ENCODE data around the gene FAM228B. TPM values are rescaled to one million over a fixed set of nuclear protein-coding genes. Genes with fewer than 3 reads are reported as not detected.
"Not testable (repeated sequence)": the region's sequence is repeated elsewhere in the genome, so short reads cannot be mapped to it uniquely, and the experiment has no call there.

Gene FAM228B
- total RNA-seq, 1 donor from 2014 or later: 25.4 TPM

- DNase-seq (ENCODE audit: low spot score, unreplicated experiment): no peak
- TF ChIP-seq, protein P1, sequence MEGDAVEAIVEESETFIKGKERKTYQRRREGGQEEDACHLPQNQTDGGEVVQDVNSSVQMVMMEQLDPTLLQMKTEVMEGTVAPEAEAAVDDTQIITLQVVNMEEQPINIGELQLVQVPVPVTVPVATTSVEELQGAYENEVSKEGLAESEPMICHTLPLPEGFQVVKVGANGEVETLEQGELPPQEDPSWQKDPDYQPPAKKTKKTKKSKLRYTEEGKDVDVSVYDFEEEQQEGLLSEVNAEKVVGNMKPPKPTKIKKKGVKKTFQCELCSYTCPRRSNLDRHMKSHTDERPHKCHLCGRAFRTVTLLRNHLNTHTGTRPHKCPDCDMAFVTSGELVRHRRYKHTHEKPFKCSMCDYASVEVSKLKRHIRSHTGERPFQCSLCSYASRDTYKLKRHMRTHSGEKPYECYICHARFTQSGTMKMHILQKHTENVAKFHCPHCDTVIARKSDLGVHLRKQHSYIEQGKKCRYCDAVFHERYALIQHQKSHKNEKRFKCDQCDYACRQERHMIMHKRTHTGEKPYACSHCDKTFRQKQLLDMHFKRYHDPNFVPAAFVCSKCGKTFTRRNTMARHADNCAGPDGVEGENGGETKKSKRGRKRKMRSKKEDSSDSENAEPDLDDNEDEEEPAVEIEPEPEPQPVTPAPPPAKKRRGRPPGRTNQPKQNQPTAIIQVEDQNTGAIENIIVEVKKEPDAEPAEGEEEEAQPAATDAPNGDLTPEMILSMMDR (IDR thresholded peaks at IDR 0.05; ENCODE audit: unreplicated experiment): no peak
- Mint-ChIP-seq H3K27ac (no peak overlapping the region), H3K9me3 (ENCODE audit: low read depth) (no peaks in the 10 kb centered on the region), H3K4me1 (ENCODE audit: low read depth) (peaks cover 7% of the 10 kb centered on the region), H3K36me3 (ENCODE audit: insufficient read depth) (peaks cover 1% of the 10 kb centered on the region), H3K4me3 (ENCODE audit: low read depth) (no peak overlapping the region), H3K27me3 (no peaks in the 10 kb centered on the region)
Measured at GRCh38 chr2:24088821-24089359, 34.4 kb upstream of the FAM228B start.

- H3K27ac Mint-ChIP-seq; H3K9me3 Mint-ChIP-seq (ENCODE audit: low read depth); H3K27me3 Mint-ChIP-seq; H3K4me1 Mint-ChIP-seq (ENCODE audit: low read depth); H3K4me3 Mint-ChIP-seq (ENCODE audit: low read depth); DNase-seq (ENCODE audit: low spot score, unreplicated experiment): not testable (repeated sequence)
- peaks cover 15% of the 10 kb centered on the region for H3K36me3 Mint-ChIP-seq (ENCODE audit: insufficient read depth)
Measured at GRCh38 chr2:24093270-24093669, 30.0 kb upstream of the FAM228B start.

- DNase-seq (ENCODE audit: low spot score, unreplicated experiment); H3K4me3 Mint-ChIP-seq (ENCODE audit: low read depth); H3K27me3 Mint-ChIP-seq; H3K4me1 Mint-ChIP-seq (ENCODE audit: low read depth); H3K27ac Mint-ChIP-seq: not testable (repeated sequence)
- Mint-ChIP-seq H3K9me3 (ENCODE audit: low read depth) (peaks cover 18% of the 10 kb centered on the region), H3K36me3 (ENCODE audit: insufficient read depth) (peaks cover 17% of the 10 kb centered on the region)
Measured at GRCh38 chr2:24095171-24095677, 28.0 kb upstream of the FAM228B start.

DNA sequence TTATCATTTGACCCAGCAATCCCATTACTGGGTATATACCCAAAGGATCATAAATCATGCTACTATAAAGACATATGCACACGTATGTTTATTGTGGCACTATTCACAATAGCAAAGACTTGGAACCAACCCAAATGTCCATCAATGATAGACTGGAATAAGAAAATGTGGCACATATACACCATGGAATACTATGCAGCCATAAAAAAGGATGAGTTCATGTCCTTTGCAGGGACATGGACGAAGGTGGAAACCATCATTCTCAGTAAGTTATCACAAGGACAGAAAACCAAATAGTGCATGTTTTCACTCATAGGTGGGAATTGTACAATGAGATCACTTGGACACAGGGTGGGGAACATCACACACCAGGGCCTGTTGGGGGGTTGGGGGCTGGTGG, 22.5 kb upstream of the FAM228B start:
- not testable (repeated sequence) for DNase-seq (ENCODE audit: low spot score, unreplicated experiment); H3K4me3 Mint-ChIP-seq (ENCODE audit: low read depth); H3K27me3 Mint-ChIP-seq; H3K27ac Mint-ChIP-seq; H3K4me1 Mint-ChIP-seq (ENCODE audit: low read depth)
- H3K9me3 Mint-ChIP-seq (ENCODE audit: low read depth): peaks cover 24% of the 10 kb centered on the region
- peaks cover 19% of the 10 kb centered on the region for H3K36me3 Mint-ChIP-seq (ENCODE audit: insufficient read depth)

DNA sequence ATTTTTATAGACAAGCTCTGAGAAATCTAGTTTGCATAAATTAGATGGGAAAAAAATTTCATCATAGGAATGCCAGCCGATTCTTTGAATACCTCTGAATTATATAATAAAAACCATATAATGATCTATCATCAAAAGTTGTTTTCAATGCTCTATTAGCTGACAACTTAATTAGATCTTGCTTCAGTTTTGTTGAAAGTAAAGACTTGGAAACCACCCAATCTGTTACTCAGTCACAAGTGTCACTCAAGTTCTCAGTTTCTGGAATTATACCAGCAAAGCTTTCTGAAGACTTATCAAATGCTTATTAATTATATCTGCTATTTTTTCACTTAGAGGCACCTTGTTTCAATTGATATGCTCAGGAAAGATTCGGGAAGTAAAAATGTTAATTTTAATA, 21.3 kb upstream of the FAM228B start:
- peaks cover 26% of the 10 kb centered on the region for H3K9me3 Mint-ChIP-seq (ENCODE audit: low read depth)
- H3K36me3 Mint-ChIP-seq (ENCODE audit: insufficient read depth): peaks cover 15% of the 10 kb centered on the region
- no peak for DNase-seq (ENCODE audit: low spot score, unreplicated experiment)
- no peaks in the 10 kb centered on the region for H3K27me3 Mint-ChIP-seq
- TF ChIP-seq, protein P1 (IDR thresholded peaks at IDR 0.05; ENCODE audit: unreplicated experiment): no peak
- no peaks in the 10 kb centered on the region for H3K4me1 Mint-ChIP-seq (ENCODE audit: low read depth)
- H3K4me3 Mint-ChIP-seq (ENCODE audit: low read depth): no peak overlapping the region
- no peak overlapping the region for H3K27ac Mint-ChIP-seq

GRCh38 chr2:24102677-24103076, 20.6 kb upstream of the FAM228B start:
- Mint-ChIP-seq H3K27ac (no peak overlapping the region), H3K4me1 (ENCODE audit: low read depth) (no peaks in the 10 kb centered on the region), H3K9me3 (ENCODE audit: low read depth) (peaks cover 32% of the 10 kb centered on the region), H3K27me3 (no peaks in the 10 kb centered on the region), H3K4me3 (ENCODE audit: low read depth) (no peak overlapping the region), H3K36me3 (ENCODE audit: insufficient read depth) (peaks cover 11% of the 10 kb centered on the region)
- no peak for DNase-seq (ENCODE audit: low spot score, unreplicated experiment)
- TF ChIP-seq, protein P1 (IDR thresholded peaks at IDR 0.05; ENCODE audit: unreplicated experiment): no peak

GRCh38 chr2:24104110-24104650, 19.1 kb upstream of the FAM228B start:
- Mint-ChIP-seq H3K4me1 (ENCODE audit: low read depth) (no peaks in the 10 kb centered on the region), H3K36me3 (ENCODE audit: insufficient read depth) (peaks cover 10% of the 10 kb centered on the region), H3K27ac (no peak overlapping the region), H3K9me3 (ENCODE audit: low read depth) (peaks cover 35% of the 10 kb centered on the region), H3K27me3 (no peaks in the 10 kb centered on the region), H3K4me3 (ENCODE audit: low read depth) (no peak overlapping the region)
- no peak for DNase-seq (ENCODE audit: low spot score, unreplicated experiment)
- TF ChIP-seq, protein P1 (IDR thresholded peaks at IDR 0.05; ENCODE audit: unreplicated experiment): no peak

All from progenitor cell of endocrine pancreas (in vitro differentiated cells).